HS-27A (cell line): ENCODE results near the gene AHR.
"Not testable (repeated sequence)": the region's sequence is repeated elsewhere in the genome, so short reads cannot be mapped to it uniquely, and the experiment has no call there.

ENCODE experiments used
- DNase-seq: peaks from one replicate; pipeline ENCODE4 v3.0.0-alpha.2; 2012; ENCODE audit warnings: low read depth, missing footprints

The AHR gene

GRCh38 chr7:17340655-17341054 lies 42.2 kb downstream of the AHR start:
- no peak for DNase-seq

GRCh38 chr7:17342756-17343155 lies 44.3 kb downstream of the AHR start:
- DNase-seq: no peak

- no peak for DNase-seq
Measured at GRCh38 chr7:17347401-17347800, 48.9 kb downstream of the AHR start.

GRCh38 chr7:17348932-17349331 lies 50.5 kb downstream of the AHR start:
- not testable (repeated sequence) for DNase-seq

GRCh38 chr7:17350321-17350720 lies 51.9 kb downstream of the AHR start:
- DNase-seq: not testable (repeated sequence)

GRCh38 chr7:17353650-17354419 lies 55.4 kb downstream of the AHR start:
- not testable (repeated sequence) for DNase-seq

GRCh38 chr7:17354473-17354872 lies 56.0 kb downstream of the AHR start:
- DNase-seq: no peak

- no peak for DNase-seq
Measured at GRCh38 chr7:17355050-17355449, 56.6 kb downstream of the AHR start.

- no peak for DNase-seq
Measured at GRCh38 chr7:17357952-17358351, 59.5 kb downstream of the AHR start.

- DNase-seq: no peak
Measured at GRCh38 chr7:17359610-17360009, 61.2 kb downstream of the AHR start.

GRCh38 chr7:17362439-17363105 lies 64.1 kb downstream of the AHR start:
- no peak for DNase-seq

GRCh38 chr7:17364671-17365070 lies 66.2 kb downstream of the AHR start:
- no peak for DNase-seq

- no peak for DNase-seq
Measured at GRCh38 chr7:17365775-17366174, 67.3 kb downstream of the AHR start.

- DNase-seq: no peak
Measured at GRCh38 chr7:17367502-17367901, 69.0 kb downstream of the AHR start.

GRCh38 chr7:17368856-17369524 lies 70.5 kb downstream of the AHR start:
- no peak for DNase-seq

- peak; percentile 17 for DNase-seq
Measured at GRCh38 chr7:17369691-17370426, 71.4 kb downstream of the AHR start.

GRCh38 chr7:17370901-17371585 lies 72.6 kb downstream of the AHR start:
- DNase-seq: peak; percentile 17

GRCh38 chr7:17371671-17372524 lies 73.4 kb downstream of the AHR start:
- peak; percentile 80 for DNase-seq

GRCh38 chr7:17374157-17374556 lies 75.7 kb downstream of the AHR start:
- DNase-seq: no peak

GRCh38 chr7:17374654-17375053 lies 76.2 kb downstream of the AHR start:
- DNase-seq: no peak

GRCh38 chr7:17376595-17376994 lies 78.1 kb downstream of the AHR start:
- no peak for DNase-seq
